Aorta (tissue), 5 donors: Measurements from ENCODE around the gene FIBP. TPM values are rescaled to one million over a fixed set of nuclear protein-coding genes. Genes with fewer than 3 reads are reported as not detected.

ENCODE experiments used
- ATAC-seq: fragments of 200-7000 bp; cut with Tn5 transposase; one replicate; pipeline ENCODE4 v1.9.1; 2022; ENCODE audit warnings: moderate library complexity; ENCODE audit not compliant: low FRiP score
- DNase-seq, 2 donors: peaks; one replicate each; pipeline ENCODE4 v3.0.0-alpha.2; 2020
- H3K27ac ChIP-seq, 2 donors: one replicate each; pipeline ENCODE4 v1.5.1; 2013; ENCODE audit warnings: low read length in 2 of 2, mild to moderate bottlenecking in 2 of 2, moderate library complexity in 2 of 2, control low read depth in 1 of 2, inconsistent platforms in 1 of 2, low read depth in 1 of 2
- H3K27me3 ChIP-seq, 2 donors: one replicate each; pipeline ENCODE4 v1.6.1; 2013; ENCODE audit warnings: control low read depth in 1 of 2, low read length in 1 of 2, mild to moderate bottlenecking in 1 of 2, moderate library complexity in 1 of 2; ENCODE audit not compliant: insufficient read depth in 2 of 2, control insufficient read depth in 1 of 2
- H3K36me3 ChIP-seq, 2 donors: one replicate each; pipeline ENCODE4 v1.6.1; 2013; ENCODE audit warnings: control low read depth in 1 of 2, low read length in 1 of 2, mild to moderate bottlenecking in 1 of 2; ENCODE audit not compliant: insufficient read depth in 2 of 2, control insufficient read depth in 1 of 2
- H3K4me1 ChIP-seq, 2 donors: one replicate each; pipeline ENCODE4 v1.6.1; 2013; ENCODE audit warnings: low read length in 2 of 2, control low read depth in 1 of 2, mild to moderate bottlenecking in 1 of 2, moderate library complexity in 1 of 2; ENCODE audit not compliant: insufficient read depth in 2 of 2, control insufficient read depth in 1 of 2
- H3K4me3 ChIP-seq, 2 donors: one replicate each; pipeline ENCODE4 v1.5.1; 2013; ENCODE audit warnings: low read length in 2 of 2, control low read depth in 1 of 2, mild to moderate bottlenecking in 1 of 2
- H3K9me3 ChIP-seq: one replicate; pipeline ENCODE4 v1.6.1; 2013; ENCODE audit warnings: mild to moderate bottlenecking, low read length; ENCODE audit not compliant: control insufficient read depth
- WGBS, 2 donors: extraction: QIAGEN DNeasy Blood & Tissue Kit; methylation state at CpG; one replicate each; pipeline ENCODE4 v1.1.7; 2013; 5-methylcytosine and 5-hydroxymethylcytosine counted together
- intact Hi-C, 2 donors: fragments of 100-400 bp; cut with DNase I; formaldehyde crosslinking; loops; one replicate each; pipeline versions ENCODE4 v1.14.2 to v1.15.0; 2022
- polyA plus RNA-seq, 2 donors: library from polyadenylated mRNA; stranded (reverse); fragments of 200-250 nt; gene quantifications; one replicate each; pipeline ENCODE4 v1.2.3, GENCODE V29; 2013
- total RNA-seq, 2 donors: library from RNA; stranded (reverse); fragmentation: NEBNext Ultra II Directional; extraction: Animal tissue kit (Norgen Biotek cat#: 25700); gene quantifications; one replicate each; pipeline ENCODE4 v1.2.1, GENCODE V29; 2021
- donor health status: healthy with polysubstance abuse.
- donor health status: Bipolar disorder and iron deficiency.
- donor health status: DM: no; HTN: no; CAD: no.
- donor health status: DM: no; HTN: no; CAD: no.
- donor health status: DM: yes; HTN: yes; CAD: no.

FIBP gene
- total and polyA plus RNA-seq, 4 donors, result 40.2 to 73.1 (median 52.5) TPM

GRCh38 chr11:65870706-65871681 lies 17.3 kb downstream of the FIBP start:
- H3K4me1 ChIP-seq, result no peaks in the 10 kb centered on the region
- H3K36me3 ChIP-seq, result no peaks in the 10 kb centered on the region
- DNase-seq (peak in 1 of 2 donors; percentile 51), ATAC-seq (no peak)
- H3K27me3 ChIP-seq, result no peaks in the 10 kb centered on the region
- WGBS, 2 donors, result 64 to 66% methylated on average over 24 of the region's 24 CpGs
- intact Hi-C loops, result no loop called here
- peak overlapping the region; percentile 6 to 90 for H3K27ac ChIP-seq
- H3K9me3 ChIP-seq, result no peaks in the 10 kb centered on the region
- no peak overlapping the region for H3K4me3 ChIP-seq

GRCh38 chr11:65870307-65870658 lies 18.0 kb downstream of the FIBP start:
- ATAC-seq, result no peak
- no peak overlapping the region for H3K4me3 ChIP-seq
- H3K4me1 ChIP-seq, result no peaks in the 10 kb centered on the region
- H3K9me3 ChIP-seq, result no peaks in the 10 kb centered on the region
- WGBS, 2 donors, result 85 to 89% methylated on average over 11 of the region's 11 CpGs
- peaks cover 0 to under 1% of the 10 kb centered on the region in 2 donors for H3K36me3 ChIP-seq
- intact Hi-C loops, result no loop called here
- DNase-seq, result peak in 1 of 2 donors; percentile 44
- H3K27ac ChIP-seq, result no peak overlapping the region
- H3K27me3 ChIP-seq, result no peaks in the 10 kb centered on the region

GRCh38 chr11:65869643-65870306 lies 18.5 kb downstream of the FIBP start:
- no peaks in the 10 kb centered on the region for H3K9me3 ChIP-seq
- peak in 1 of 2 donors; percentile 48 for DNase-seq
- H3K27me3 ChIP-seq, result no peaks in the 10 kb centered on the region
- H3K4me1 ChIP-seq, result no peaks in the 10 kb centered on the region
- 81 to 84% methylated on average over 22 to 24 of the region's 24 CpGs for WGBS, 2 donors
- no peak for ATAC-seq
- peaks cover 0 to 5% of the 10 kb centered on the region in 2 donors for H3K36me3 ChIP-seq
- H3K27ac ChIP-seq, result no peak overlapping the region
- intact Hi-C loops, result loop anchor here in 1 of 2 donors (5.0 kb wide), 1 partner anchor 98 kb away; no protein-coding TSS in a partner anchor
- H3K4me3 ChIP-seq, result no peak overlapping the region

GRCh38 chr11:65868907-65869306 lies 19.4 kb downstream of the FIBP start:
- H3K27ac ChIP-seq, result no peak overlapping the region
- no peaks in the 10 kb centered on the region for H3K27me3 ChIP-seq
- no peak overlapping the region for H3K4me3 ChIP-seq
- peaks cover 0 to 6% of the 10 kb centered on the region in 2 donors for H3K36me3 ChIP-seq
- intact Hi-C loops, result loop anchor here in 1 of 2 donors (5.0 kb wide), 1 partner anchor 98 kb away; no protein-coding TSS in a partner anchor
- H3K4me1 ChIP-seq, result no peaks in the 10 kb centered on the region
- 80 to 88% methylated on average over 3 of the region's 3 CpGs for WGBS, 2 donors
- H3K9me3 ChIP-seq, result no peaks in the 10 kb centered on the region
- DNase-seq (peak in 1 of 2 donors; percentile 51), ATAC-seq (no peak)

- Histone ChIP-seq H3K36me3 (peaks cover 0 to 8% of the 10 kb centered on the region in 2 donors), H3K27ac (no peak overlapping the region), H3K9me3 (no peaks in the 10 kb centered on the region), H3K27me3 (no peaks in the 10 kb centered on the region), H3K4me3 (no peak overlapping the region), H3K4me1 (no peaks in the 10 kb centered on the region)
- WGBS, 2 donors, result 75 to 79% methylated on average over 19 of the region's 19 CpGs
- DNase-seq (peak; percentile 52 to 78), ATAC-seq (no peak)
- intact Hi-C loops, result loop anchor here in 1 of 2 donors (5.0 kb wide), 1 partner anchor 99 kb away; no protein-coding TSS in a partner anchor
Measured at GRCh38 chr11:65868076-65868667, 20.1 kb downstream of the FIBP start.

GRCh38 chr11:65867284-65868071 lies 20.8 kb downstream of the FIBP start:
- Histone ChIP-seq H3K9me3 (no peaks in the 10 kb centered on the region), H3K4me1 (no peaks in the 10 kb centered on the region), H3K36me3 (peaks cover 0 to 8% of the 10 kb centered on the region in 2 donors), H3K27me3 (no peaks in the 10 kb centered on the region), H3K27ac (no peak overlapping the region), H3K4me3 (no peak overlapping the region)
- DNase-seq (peak in 1 of 2 donors; percentile 77), ATAC-seq (no peak)
- WGBS, 2 donors, result 52 to 55% methylated on average over 29 of the region's 29 CpGs
- intact Hi-C loops, result loop anchor here in 1 of 2 donors (5.0 kb wide), 1 partner anchor 100 kb away; no protein-coding TSS in a partner anchor

- H3K36me3 ChIP-seq, result peaks cover 0 to 8% of the 10 kb centered on the region in 2 donors
- no peaks in the 10 kb centered on the region for H3K27me3 ChIP-seq
- H3K27ac ChIP-seq, result no peak overlapping the region
- intact Hi-C loops, result loop anchor here in 1 of 2 donors (5.0 kb wide), 1 partner anchor 101 kb away; no protein-coding TSS in a partner anchor
- ATAC-seq (no peak), DNase-seq (peak; percentile 46 to 68)
- WGBS, 2 donors, result 66 to 72% methylated on average over 21 of the region's 21 CpGs
- H3K9me3 ChIP-seq, result no peaks in the 10 kb centered on the region
- no peak overlapping the region for H3K4me3 ChIP-seq
- H3K4me1 ChIP-seq, result no peaks in the 10 kb centered on the region
Measured at GRCh38 chr11:65866509-65867283, 21.6 kb downstream of the FIBP start.
